ENCODE results near the gene DAPL1.

DAPL1 gene

GRCh38 chr2:158773121-158773520 lies 22.0 kb upstream of the DAPL1 start:
- Histone ChIP-seq H3K14ac (ENCODE audit: low read length in 2 of 2) (no peak overlapping the region), H3K36me3 (ENCODE audit: control insufficient read depth in 1 of 2, insufficient read depth in 2 of 2, low read depth in 1 of 2, low read length in 2 of 2) (no peaks in the 10 kb centered on the region), H2BK12ac (ENCODE audit: low read length in 2 of 2) (no peak overlapping the region), H3K4ac (ENCODE audit: low read depth in 1 of 2, low read length in 2 of 2) (no peak overlapping the region), H2AFZ (ENCODE audit: low read depth, low read length) (no peak overlapping the region), H3K4me3 (ENCODE audit: insufficient read depth in 1 of 2, low read depth in 1 of 2, low read length in 2 of 2) (no peak overlapping the region), H3K79me1 (replicated peaks; ENCODE audit: low read length, poor library complexity, severe bottlenecking) (no peaks in the 10 kb centered on the region), H4K8ac (ENCODE audit: low read length) (no peak overlapping the region), H3K4me1 (ENCODE audit: control insufficient read depth, insufficient read depth, low read depth, low read length) (no peaks in the 10 kb centered on the region), H2BK15ac (ENCODE audit: low read depth, poor library complexity, severe bottlenecking) (no peak overlapping the region), H3K9me3 (ENCODE audit: control insufficient read depth, low read length) (no peaks in the 10 kb centered on the region), H3K18ac (ENCODE audit: low read depth in 1 of 2, low read length in 2 of 2) (no peak overlapping the region), H4K91ac (ENCODE audit: low read length) (no peak overlapping the region), H3K27me3 (ENCODE audit: control insufficient read depth in 1 of 2, insufficient read depth in 1 of 2, low read length in 2 of 2) (no peaks in the 10 kb centered on the region), H3K4me2 (ENCODE audit: low read length, poor library complexity, severe bottlenecking) (no peak overlapping the region), H3K23ac (ENCODE audit: low read length in 2 of 2) (no peak overlapping the region), H2AK5ac (ENCODE audit: low read length, severe bottlenecking) (no peak overlapping the region), H2BK120ac (ENCODE audit: low read depth, low read length) (no peak overlapping the region), H2BK5ac (ENCODE audit: low read depth, low read length, poor library complexity, severe bottlenecking) (no peak overlapping the region), H3K27ac (ENCODE audit: low read length, poor library complexity, severe bottlenecking) (no peak overlapping the region), H3K9ac (ENCODE audit: low read length) (no peak overlapping the region)
- no peak for DNase-seq
- WGBS = 71% methylated on average over 1 of the region's 1 CpG

GRCh38 chr2:158774681-158775080 lies 20.4 kb upstream of the DAPL1 start:
- Histone ChIP-seq H2BK15ac (ENCODE audit: low read depth, poor library complexity, severe bottlenecking) (no peak overlapping the region), H3K36me3 (ENCODE audit: control insufficient read depth in 1 of 2, insufficient read depth in 2 of 2, low read depth in 1 of 2, low read length in 2 of 2) (no peaks in the 10 kb centered on the region), H3K9ac (ENCODE audit: low read length) (no peak overlapping the region), H3K14ac (ENCODE audit: low read length in 2 of 2) (no peak overlapping the region), H3K27me3 (ENCODE audit: control insufficient read depth in 1 of 2, insufficient read depth in 1 of 2, low read length in 2 of 2) (no peaks in the 10 kb centered on the region), H2AK5ac (ENCODE audit: low read length, severe bottlenecking) (no peak overlapping the region), H3K79me1 (replicated peaks; ENCODE audit: low read length, poor library complexity, severe bottlenecking) (no peaks in the 10 kb centered on the region), H4K8ac (ENCODE audit: low read length) (no peak overlapping the region), H2BK5ac (ENCODE audit: low read depth, low read length, poor library complexity, severe bottlenecking) (no peak overlapping the region), H3K4ac (ENCODE audit: low read depth in 1 of 2, low read length in 2 of 2) (no peak overlapping the region), H3K27ac (ENCODE audit: low read length, poor library complexity, severe bottlenecking) (no peak overlapping the region), H3K18ac (ENCODE audit: low read depth in 1 of 2, low read length in 2 of 2) (no peak overlapping the region), H3K9me3 (ENCODE audit: control insufficient read depth, low read length) (no peaks in the 10 kb centered on the region), H2BK120ac (ENCODE audit: low read depth, low read length) (no peak overlapping the region), H3K23ac (ENCODE audit: low read length in 2 of 2) (no peak overlapping the region), H3K4me1 (ENCODE audit: control insufficient read depth, insufficient read depth, low read depth, low read length) (no peaks in the 10 kb centered on the region), H3K4me3 (ENCODE audit: insufficient read depth in 1 of 2, low read depth in 1 of 2, low read length in 2 of 2) (no peak overlapping the region), H4K91ac (ENCODE audit: low read length) (no peak overlapping the region), H3K4me2 (ENCODE audit: low read length, poor library complexity, severe bottlenecking) (no peak overlapping the region), H2BK12ac (ENCODE audit: low read length in 2 of 2) (no peak overlapping the region), H2AFZ (ENCODE audit: low read depth, low read length) (no peak overlapping the region)
- DNase-seq = no peak
- 78% methylated on average over 1 of the region's 1 CpG for WGBS

- Histone ChIP-seq H2BK15ac (ENCODE audit: low read depth, poor library complexity, severe bottlenecking) (no peak overlapping the region), H3K79me1 (replicated peaks; ENCODE audit: low read length, poor library complexity, severe bottlenecking) (no peaks in the 10 kb centered on the region), H2BK5ac (ENCODE audit: low read depth, low read length, poor library complexity, severe bottlenecking) (no peak overlapping the region), H3K23ac (ENCODE audit: low read length in 2 of 2) (no peak overlapping the region), H3K9me3 (ENCODE audit: control insufficient read depth, low read length) (no peaks in the 10 kb centered on the region), H4K91ac (ENCODE audit: low read length) (no peak overlapping the region), H3K36me3 (ENCODE audit: control insufficient read depth in 1 of 2, insufficient read depth in 2 of 2, low read depth in 1 of 2, low read length in 2 of 2) (no peaks in the 10 kb centered on the region), H2BK12ac (ENCODE audit: low read length in 2 of 2) (no peak overlapping the region), H3K9ac (ENCODE audit: low read length) (no peak overlapping the region), H2BK120ac (ENCODE audit: low read depth, low read length) (no peak overlapping the region), H4K8ac (ENCODE audit: low read length) (no peak overlapping the region), H3K18ac (ENCODE audit: low read depth in 1 of 2, low read length in 2 of 2) (no peak overlapping the region), H3K4me2 (ENCODE audit: low read length, poor library complexity, severe bottlenecking) (no peak overlapping the region), H2AFZ (ENCODE audit: low read depth, low read length) (no peak overlapping the region), H3K27me3 (ENCODE audit: control insufficient read depth in 1 of 2, insufficient read depth in 1 of 2, low read length in 2 of 2) (no peaks in the 10 kb centered on the region), H2AK5ac (ENCODE audit: low read length, severe bottlenecking) (no peak overlapping the region), H3K4me3 (ENCODE audit: insufficient read depth in 1 of 2, low read depth in 1 of 2, low read length in 2 of 2) (no peak overlapping the region), H3K4ac (ENCODE audit: low read depth in 1 of 2, low read length in 2 of 2) (no peak overlapping the region), H3K4me1 (ENCODE audit: control insufficient read depth, insufficient read depth, low read depth, low read length) (no peaks in the 10 kb centered on the region), H3K14ac (ENCODE audit: low read length in 2 of 2) (no peak overlapping the region), H3K27ac (ENCODE audit: low read length, poor library complexity, severe bottlenecking) (no peak overlapping the region)
- no peak for DNase-seq
- WGBS = 100% methylated on average over 3 of the region's 3 CpGs
Measured at GRCh38 chr2:158775273-158776027, 19.7 kb upstream of the DAPL1 start.

GRCh38 chr2:158776231-158776630 lies 18.9 kb upstream of the DAPL1 start:
- Histone ChIP-seq H3K36me3 (ENCODE audit: control insufficient read depth in 1 of 2, insufficient read depth in 2 of 2, low read depth in 1 of 2, low read length in 2 of 2) (no peaks in the 10 kb centered on the region), H2BK120ac (ENCODE audit: low read depth, low read length) (no peak overlapping the region)

More at GRCh38 chr2:158776231-158776630, 18.9 kb upstream of the DAPL1 start:
- Histone ChIP-seq H3K9ac (ENCODE audit: low read length) (no peak overlapping the region), H4K91ac (ENCODE audit: low read length) (no peak overlapping the region), H3K4ac (ENCODE audit: low read depth in 1 of 2, low read length in 2 of 2) (no peak overlapping the region), H4K8ac (ENCODE audit: low read length) (no peak overlapping the region), H3K14ac (ENCODE audit: low read length in 2 of 2) (no peak overlapping the region), H3K4me2 (ENCODE audit: low read length, poor library complexity, severe bottlenecking) (no peak overlapping the region), H3K4me3 (ENCODE audit: insufficient read depth in 1 of 2, low read depth in 1 of 2, low read length in 2 of 2) (no peak overlapping the region), H2BK12ac (ENCODE audit: low read length in 2 of 2) (no peak overlapping the region), H3K23ac (ENCODE audit: low read length in 2 of 2) (no peak overlapping the region), H3K27me3 (ENCODE audit: control insufficient read depth in 1 of 2, insufficient read depth in 1 of 2, low read length in 2 of 2) (no peaks in the 10 kb centered on the region), H2AFZ (ENCODE audit: low read depth, low read length) (no peak overlapping the region), H2BK15ac (ENCODE audit: low read depth, poor library complexity, severe bottlenecking) (no peak overlapping the region), H3K9me3 (ENCODE audit: control insufficient read depth, low read length) (no peaks in the 10 kb centered on the region), H3K18ac (ENCODE audit: low read depth in 1 of 2, low read length in 2 of 2) (no peak overlapping the region), H3K79me1 (replicated peaks; ENCODE audit: low read length, poor library complexity, severe bottlenecking) (no peaks in the 10 kb centered on the region), H2BK5ac (ENCODE audit: low read depth, low read length, poor library complexity, severe bottlenecking) (no peak overlapping the region), H3K4me1 (ENCODE audit: control insufficient read depth, insufficient read depth, low read depth, low read length) (no peaks in the 10 kb centered on the region), H3K27ac (ENCODE audit: low read length, poor library complexity, severe bottlenecking) (no peak overlapping the region), H2AK5ac (ENCODE audit: low read length, severe bottlenecking) (no peak overlapping the region)
- DNase-seq = no peak
- WGBS = 89% methylated on average over 2 of the region's 2 CpGs
